Left colon (tissue), 2 donors: Measurements from ENCODE around the gene NOX5. TPM values are rescaled to one million over a fixed set of nuclear protein-coding genes. Genes with fewer than 3 reads are reported as not detected.

Experiments
- ATAC-seq: fragments of 200-7000 bp; cut with Tn5 transposase; one replicate; pipeline ENCODE4 v1.9.1; 2020; ENCODE audit warnings: mild to moderate bottlenecking, moderate library complexity
- DNase-seq, 2 donors: peaks; one replicate each; pipeline ENCODE4 v3.0.0-alpha.2; 2020
- intact Hi-C, 2 donors: fragments of 100-400 bp; cut with DNase I in 1 of 2; cut with micrococcal nuclease in 1 of 2; formaldehyde crosslinking; loops; one replicate each; pipeline versions ENCODE4 v1.11.2 to v1.14.0; 2022; cut with DNase I, micrococcal nuclease
- total RNA-seq, 2 donors: library from RNA; stranded (reverse); fragmentation: NEBNext Ultra II Directional; extraction: Animal tissue kit (Norgen Biotek cat#: 25700); gene quantifications; one replicate each; pipeline ENCODE4 v1.2.1, GENCODE V29; 2021
- donor health status: DM: no; HTN: no; CAD: no.
- donor health status: DM: yes; HTN: yes; CAD: no.

NOX5 gene
- total RNA-seq, 2 donors from 2014 or later, result 0.11 to 0.12 TPM

- ATAC-seq, result no peak
- intact Hi-C loops, result no loop called here
- no peak for DNase-seq
These were observed 1.6 kb upstream of the NOX5 start for GRCh38 chr15:69012761-69013364.

- DNase-seq (no peak), ATAC-seq (no peak)
- intact Hi-C loops, result no loop called here
These were observed 629 bp upstream of the NOX5 start for GRCh38 chr15:69013726-69014406.

- ATAC-seq (no peak), DNase-seq (no peak)
- intact Hi-C loops, result no loop called here
These were observed 1.1 kb downstream of the NOX5 start for GRCh38 chr15:69015591-69015990.

GRCh38 chr15:69016021-69016595 lies 1.6 kb downstream of the NOX5 start:
- intact Hi-C loops, result no loop called here
- no peak for DNase-seq
- no peak for ATAC-seq

- intact Hi-C loops, result no loop called here
- DNase-seq, result no peak
- no peak for ATAC-seq
These were observed 3.5 kb downstream of the NOX5 start for GRCh38 chr15:69017978-69018377.

GRCh38 chr15:69018951-69019350 lies 4.5 kb downstream of the NOX5 start:
- DNase-seq (no peak), ATAC-seq (no peak)
- intact Hi-C loops, result no loop called here

GRCh38 chr15:69021895-69022294 lies 7.4 kb downstream of the NOX5 start:
- intact Hi-C loops, result no loop called here
- ATAC-seq (no peak), DNase-seq (no peak)

- intact Hi-C loops, result no loop called here
- DNase-seq, result no peak
- no peak for ATAC-seq
These were observed 10.8 kb downstream of the NOX5 start for GRCh38 chr15:69025320-69025719.

- ATAC-seq, result no peak
- no peak for DNase-seq
- intact Hi-C loops, result no loop called here
These were observed 11.9 kb downstream of the NOX5 start for GRCh38 chr15:69026355-69026754.

GRCh38 chr15:69027976-69028518 lies 13.6 kb downstream of the NOX5 start:
- intact Hi-C loops, result no loop called here
- no peak for DNase-seq
- ATAC-seq, result no peak

GRCh38 chr15:69031013-69032001 lies 16.8 kb downstream of the NOX5 start:
- ATAC-seq, result peak; percentile 92
- intact Hi-C loops, result no loop called here
- DNase-seq, result peak; percentile 44 to 73

- intact Hi-C loops, result no loop called here
- DNase-seq (no peak), ATAC-seq (no peak)
These were observed 17.5 kb downstream of the NOX5 start for GRCh38 chr15:69032031-69032430.

GRCh38 chr15:69032703-69033373 lies 18.3 kb downstream of the NOX5 start:
- intact Hi-C loops, result no loop called here
- ATAC-seq, result no peak
- no peak for DNase-seq

GRCh38 chr15:69034352-69034751 lies 19.9 kb downstream of the NOX5 start:
- ATAC-seq, result no peak
- intact Hi-C loops, result no loop called here
- DNase-seq, result no peak

GRCh38 chr15:69035205-69035917 lies 20.9 kb downstream of the NOX5 start:
- ATAC-seq (peak; percentile 68), DNase-seq (peak in 1 of 2 donors; percentile 51)
- intact Hi-C loops, result no loop called here

GRCh38 chr15:69035918-69036258 lies 21.4 kb downstream of the NOX5 start:
- no peak for ATAC-seq
- DNase-seq, result no peak
- intact Hi-C loops, result no loop called here

GRCh38 chr15:69036826-69037225 lies 22.3 kb downstream of the NOX5 start:
- intact Hi-C loops, result no loop called here
- ATAC-seq (no peak), DNase-seq (no peak)

GRCh38 chr15:69037482-69037881 lies 23.0 kb downstream of the NOX5 start:
- DNase-seq, result no peak
- ATAC-seq, result no peak
- intact Hi-C loops, result no loop called here
